HCT116 (cell line): ENCODE results near the gene CREBBP.

Experiments
- POLR2A ChIP-seq: IDR thresholded peaks from 2 replicates; pipeline ENCODE4 v1.7.0; 2011; ENCODE audit warnings: borderline replicate concordance; ENCODE audit not compliant: insufficient read depth, insufficient read length; ENCODE audit errors: extremely low read depth
- TF ChIP-seq, protein P1 (sequence below): IDR thresholded peaks from 2 replicates; pipeline ENCODE4 v1.6.1; 2012

DNA sequence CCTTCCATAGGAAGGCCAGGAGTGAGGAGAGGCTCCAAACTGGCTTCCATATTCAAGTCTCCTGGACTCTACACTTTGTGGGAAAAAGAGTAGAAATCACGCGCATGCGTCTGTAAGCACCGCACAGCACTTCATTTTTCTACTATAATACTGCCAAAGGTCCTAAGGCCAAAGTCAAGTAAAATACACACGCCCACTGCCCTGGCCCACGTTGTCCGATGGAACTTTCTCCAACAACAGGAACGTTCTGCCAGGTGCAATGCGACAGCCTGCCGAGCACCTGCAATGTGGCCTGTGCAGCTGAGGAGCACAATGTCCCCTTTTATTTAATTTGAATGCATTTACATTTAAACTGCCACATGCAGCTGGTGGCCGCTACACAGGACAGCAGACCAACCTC lies 202.5 kb downstream of the CREBBP start:
- TF ChIP-seq POLR2A = no peak
- TF ChIP-seq, protein P1, sequence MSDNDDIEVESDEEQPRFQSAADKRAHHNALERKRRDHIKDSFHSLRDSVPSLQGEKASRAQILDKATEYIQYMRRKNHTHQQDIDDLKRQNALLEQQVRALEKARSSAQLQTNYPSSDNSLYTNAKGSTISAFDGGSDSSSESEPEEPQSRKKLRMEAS = no peak
